WERI-Rb-1 (cell line): Measurements from ENCODE around the gene RNMT.

Experiments
- DNase-seq: peaks from one replicate; pipeline ENCODE4 v3.0.0-alpha.2; 2020
- H3K27ac ChIP-seq: fragments of 250-450 bp; sonication (Bioruptor Pico); 2 replicates; pipeline ENCODE4 v1.5.1; 2020; ENCODE audit warnings: mild to moderate bottlenecking, moderate library complexity
- H3K27me3 ChIP-seq: fragments of 250-450 bp; sonication (Bioruptor Pico); 2 replicates; pipeline ENCODE4 v1.5.1; 2021; ENCODE audit warnings: mild to moderate bottlenecking, low read depth, moderate library complexity; ENCODE audit not compliant: insufficient read depth, severe bottlenecking
- H3K36me3 ChIP-seq: fragments of 250-450 bp; sonication (Bioruptor Pico); 2 replicates; pipeline ENCODE4 v1.5.1; 2020; ENCODE audit warnings: mild to moderate bottlenecking, moderate library complexity
- H3K4me3 ChIP-seq: 2 replicates; pipeline ENCODE4 v1.5.1; 2011; ENCODE audit warnings: low read depth, mild to moderate bottlenecking, control low read depth, low read length
- H3K9me3 ChIP-seq: fragments of 250-450 bp; sonication (Bioruptor Pico); 2 replicates; pipeline ENCODE4 v1.5.1; 2021; ENCODE audit warnings: mild to moderate bottlenecking, moderate library complexity; ENCODE audit not compliant: severe bottlenecking
- CTCF ChIP-seq: IDR thresholded peaks from 2 replicates; pipeline ENCODE4 v1.5.1; 2011; ENCODE audit warnings: low read depth, mild to moderate bottlenecking, control low read depth, inconsistent platforms, low read length

RNMT gene

DNA sequence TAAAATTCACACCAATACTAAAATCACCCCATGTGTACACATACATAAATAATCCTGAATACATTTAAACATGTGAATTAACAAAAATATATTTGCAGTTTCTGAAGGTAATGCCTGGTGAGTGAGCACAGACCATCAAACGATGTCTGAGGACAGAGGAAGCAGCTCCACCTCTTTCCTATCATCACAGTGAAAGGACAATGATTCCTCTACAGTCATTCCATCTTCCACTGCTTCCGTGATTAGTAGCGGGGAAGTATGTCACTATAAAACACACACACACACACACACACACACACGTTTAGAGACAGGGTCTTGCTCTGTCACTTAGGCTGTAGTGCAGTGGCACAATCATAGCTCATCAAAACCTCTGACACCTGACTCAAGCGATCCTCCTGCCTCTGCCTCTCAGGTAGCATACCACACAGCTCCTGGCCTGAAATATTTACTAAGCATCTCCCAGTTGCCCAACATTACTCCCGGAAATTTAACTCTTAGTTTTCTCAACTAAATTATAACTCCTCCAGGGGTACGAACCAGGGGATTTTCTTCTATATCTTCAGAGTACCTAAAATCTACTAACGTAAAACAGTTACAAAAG is 12.9 kb upstream of the RNMT start:
- no peak for DNase-seq
- H3K4me3 ChIP-seq, result no peak overlapping the region
- no peak for TF ChIP-seq CTCF
- no peaks in the 10 kb centered on the region; the same call in 1 of the 2 replicates for H3K36me3 ChIP-seq
- no peaks in the 10 kb centered on the region for H3K27me3 ChIP-seq
- H3K27ac ChIP-seq, result no peak overlapping the region
- H3K9me3 ChIP-seq, result peaks cover 5% of the 10 kb centered on the region

DNA sequence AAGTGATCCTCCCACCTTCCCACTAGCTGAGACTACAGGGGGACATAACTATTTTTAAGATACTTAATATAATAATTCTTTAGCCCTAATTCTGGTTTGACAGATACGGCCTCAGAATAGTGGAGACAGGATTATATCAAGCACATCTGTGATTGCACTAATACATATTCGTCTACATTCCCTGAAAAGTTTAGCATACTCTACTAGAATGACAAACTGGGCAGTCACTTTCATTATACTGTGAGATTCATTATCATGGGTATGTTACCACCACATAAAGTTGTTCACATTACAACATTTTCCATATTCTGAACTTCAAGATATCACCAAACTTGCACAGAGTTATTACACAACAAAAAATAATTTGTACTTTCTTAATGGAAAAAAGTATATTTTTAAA is 11.1 kb upstream of the RNMT start:
- H3K9me3 ChIP-seq, result peaks cover 5% of the 10 kb centered on the region
- no peaks in the 10 kb centered on the region for H3K27me3 ChIP-seq
- no peak overlapping the region for H3K27ac ChIP-seq
- no peaks in the 10 kb centered on the region; the same call in 1 of the 2 replicates for H3K36me3 ChIP-seq
- DNase-seq, result no peak
- TF ChIP-seq CTCF, result no peak
- H3K4me3 ChIP-seq, result no peak overlapping the region

DNA sequence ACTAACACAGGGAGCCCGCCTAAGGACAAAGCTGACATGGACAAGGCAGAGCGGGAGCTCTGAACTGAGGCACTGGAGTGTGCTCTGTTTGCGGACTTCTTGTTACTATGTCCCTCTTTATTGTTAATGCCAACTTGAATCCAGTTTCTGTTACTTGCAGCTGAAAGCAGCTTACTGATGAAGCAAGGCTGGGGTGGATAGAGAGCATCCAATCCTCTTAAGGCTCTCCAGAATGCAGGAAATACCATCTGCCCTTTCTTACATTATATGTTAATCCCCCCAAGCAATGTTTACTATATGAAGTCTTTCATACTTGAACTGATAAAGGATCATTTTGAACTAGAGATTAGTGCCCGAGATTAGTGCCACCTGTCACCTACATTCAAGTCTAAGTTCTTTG is 9.6 kb upstream of the RNMT start:
- peak; percentile 60 for DNase-seq
- no peaks in the 10 kb centered on the region for H3K27me3 ChIP-seq
- no peak overlapping the region for H3K4me3 ChIP-seq
- no peaks in the 10 kb centered on the region; the same call in 1 of the 2 replicates for H3K36me3 ChIP-seq
- TF ChIP-seq CTCF, result no peak
- peak overlapping the region; percentile 76 for H3K27ac ChIP-seq
- peaks cover 5% of the 10 kb centered on the region for H3K9me3 ChIP-seq

- TF ChIP-seq CTCF, result no peak
- Histone ChIP-seq H3K27me3 (no peaks in the 10 kb centered on the region), H3K27ac (no peak overlapping the region), H3K36me3 (no peaks in the 10 kb centered on the region; the same call in 1 of the 2 replicates), H3K4me3 (no peak overlapping the region), H3K9me3 (peaks cover 5% of the 10 kb centered on the region)
- no peak for DNase-seq
Observed at GRCh38 chr18:13720123-13720522, 6.3 kb upstream of the RNMT start.

- no peak for TF ChIP-seq CTCF
- no peak overlapping the region for H3K27ac ChIP-seq
- no peak overlapping the region for H3K4me3 ChIP-seq
- no peak for DNase-seq
- H3K9me3 ChIP-seq, result peaks cover 5% of the 10 kb centered on the region
- no peaks in the 10 kb centered on the region for H3K27me3 ChIP-seq
- H3K36me3 ChIP-seq, result no peaks in the 10 kb centered on the region; the same call in 1 of the 2 replicates
Observed at GRCh38 chr18:13720847-13721246, 5.6 kb upstream of the RNMT start.
